H9 (cell line): ENCODE data around the gene ITCH. TPM values are rescaled to one million over a fixed set of nuclear protein-coding genes. Genes with fewer than 3 reads are reported as not detected.
A peak's percentile ranks its signal among the peaks of the same experiment; 100 is the strongest.

Experiments used
- DNase-seq: peaks from one replicate; pipeline ENCODE4 v3.0.0-alpha.2; 2017
- H2AFZ ChIP-seq: one replicate; pipeline ENCODE4 v1.6.1; 2013; ENCODE audit warnings: mild to moderate bottlenecking, low read length, control low read depth, moderate library complexity
- H2AK5ac ChIP-seq: 2 replicates; pipeline ENCODE4 v1.6.1; 2013; ENCODE audit warnings: low read length, control low read depth, mixed read lengths; ENCODE audit not compliant: insufficient read length
- H2BK120ac ChIP-seq: one replicate; pipeline ENCODE4 v1.6.1; 2013; ENCODE audit warnings: low read depth, mild to moderate bottlenecking, low read length, control low read depth, inconsistent platforms; ENCODE audit not compliant: poor library complexity, severe bottlenecking
- H2BK12ac ChIP-seq: 2 replicates; pipeline ENCODE4 v1.6.1; 2013; ENCODE audit warnings: low read length, control low read depth, mixed read lengths, low read depth; ENCODE audit not compliant: insufficient read length
- H2BK15ac ChIP-seq: 2 replicates; pipeline ENCODE4 v1.6.1; 2013; ENCODE audit warnings: low read depth, low read length, control low read depth
- H2BK20ac ChIP-seq: one replicate; pipeline ENCODE4 v1.6.1; 2013; ENCODE audit warnings: low read depth, mild to moderate bottlenecking, low read length, control low read depth, inconsistent platforms; ENCODE audit not compliant: poor library complexity, severe bottlenecking
- H2BK5ac ChIP-seq: 2 replicates; pipeline ENCODE4 v1.6.1; 2013; ENCODE audit warnings: low read length, control low read depth, mixed read lengths; ENCODE audit not compliant: insufficient read length
- H3K14ac ChIP-seq: 2 replicates; pipeline ENCODE4 v1.6.1; 2013; ENCODE audit warnings: low read length, control low read depth; ENCODE audit not compliant: insufficient read depth
- H3K18ac ChIP-seq: 2 replicates; pipeline ENCODE4 v1.6.1; 2013; ENCODE audit warnings: low read depth, mild to moderate bottlenecking, mixed read lengths, low read length, control low read depth; ENCODE audit not compliant: insufficient read length
- H3K23ac ChIP-seq: 2 replicates; pipeline ENCODE4 v1.6.1; 2013; ENCODE audit warnings: low read length, control low read depth, mixed read lengths, low read depth; ENCODE audit not compliant: insufficient read length
- H3K23me2 ChIP-seq: 2 replicates; pipeline ENCODE4 v1.6.1; 2013; ENCODE audit warnings: low read depth, mild to moderate bottlenecking, mixed read lengths, low read length, control low read depth; ENCODE audit not compliant: insufficient read length, poor library complexity, severe bottlenecking
- H3K27ac ChIP-seq: 2 replicates; pipeline ENCODE4 v1.5.1; 2013; ENCODE audit warnings: low read length, control low read depth, mixed read lengths, low read depth; ENCODE audit not compliant: insufficient read length
- H3K27me3 ChIP-seq: 2 replicates; pipeline ENCODE4 v1.6.1; 2013; ENCODE audit warnings: low read length, control low read depth, inconsistent platforms; ENCODE audit not compliant: insufficient read depth
- H3K4ac ChIP-seq: 2 replicates; pipeline ENCODE4 v1.6.1; 2013; ENCODE audit warnings: low read depth, mild to moderate bottlenecking, control low read depth, inconsistent platforms, low read length, moderate library complexity
- H3K4me1 ChIP-seq: 2 replicates; pipeline ENCODE4 v1.6.1; 2013; ENCODE audit warnings: low read length, control low read depth, inconsistent platforms; ENCODE audit not compliant: insufficient read depth
- H3K4me2 ChIP-seq: 2 replicates; pipeline ENCODE4 v1.6.1; 2013; ENCODE audit warnings: low read length, control low read depth, mixed read lengths; ENCODE audit not compliant: insufficient read length, insufficient read depth
- H3K56ac ChIP-seq: 2 replicates; pipeline ENCODE4 v1.6.1; 2013; ENCODE audit warnings: low read depth, mild to moderate bottlenecking, mixed read lengths, low read length, control low read depth; ENCODE audit not compliant: insufficient read length
- H3K79me1 ChIP-seq: 2 replicates; pipeline ENCODE4 v1.6.1; 2013; ENCODE audit warnings: low read depth, mild to moderate bottlenecking, moderate library complexity, low read length, control low read depth, inconsistent platforms; ENCODE audit not compliant: insufficient read depth, poor library complexity, severe bottlenecking
- H3K79me2 ChIP-seq: 2 replicates; pipeline ENCODE4 v1.6.1; 2013; ENCODE audit warnings: low read length, control low read depth, inconsistent platforms; ENCODE audit not compliant: insufficient read depth
- H3K9ac ChIP-seq: 2 replicates; pipeline ENCODE4 v1.6.1; 2013; ENCODE audit warnings: low read length, control low read depth, mixed read lengths; ENCODE audit not compliant: insufficient read length; ENCODE audit errors: extremely low read depth
- H3K9me3 ChIP-seq: one replicate; pipeline ENCODE4 v1.6.1; 2013; ENCODE audit warnings: low read depth, low read length, inconsistent platforms; ENCODE audit not compliant: control insufficient read depth
- H3T11ph ChIP-seq: one replicate; pipeline ENCODE4 v1.6.1; 2013; ENCODE audit warnings: mild to moderate bottlenecking, low read length, control low read depth, inconsistent platforms
- H4K20me1 ChIP-seq: one replicate; pipeline ENCODE4 v1.6.1; 2013; ENCODE audit not compliant: control insufficient read depth, insufficient read length, insufficient read depth
- H4K5ac ChIP-seq: 2 replicates; pipeline ENCODE4 v1.6.1; 2013; ENCODE audit warnings: low read depth, mild to moderate bottlenecking, mixed read lengths, low read length, control low read depth; ENCODE audit not compliant: insufficient read length
- H4K8ac ChIP-seq: replicated peaks from 2 replicates; pipeline ENCODE4 v1.6.1; 2013; ENCODE audit warnings: low read length, control low read depth, mixed read lengths, low read depth; ENCODE audit not compliant: insufficient read length
- H4K91ac ChIP-seq: 2 replicates; pipeline ENCODE4 v1.6.1; 2013; ENCODE audit warnings: low read depth, mild to moderate bottlenecking, moderate library complexity, mixed read lengths, low read length, control low read depth; ENCODE audit not compliant: insufficient read length
- H3K27ac Mint-ChIP-seq, 3 experiments: 2 replicates in 2 of 3; 3 replicates in 1 of 3; pipeline ENCODE4 v1.8.0; 2020 to 2021; ENCODE audit warnings: mixed read lengths in 3 of 3, mild to moderate bottlenecking in 1 of 3, moderate library complexity in 1 of 3
- H3K27me3 Mint-ChIP-seq: 2 replicates; pipeline ENCODE4 v1.8.0; 2021; ENCODE audit warnings: low read depth, mild to moderate bottlenecking, moderate library complexity, mixed read lengths
- H3K36me3 Mint-ChIP-seq, 3 experiments: 2 replicates in 2 of 3; 3 replicates in 1 of 3; pipeline ENCODE4 v1.8.0; 2020 to 2021; ENCODE audit warnings: low read depth in 3 of 3, mixed read lengths in 3 of 3; ENCODE audit not compliant: insufficient read depth in 1 of 3
- H3K4me1 Mint-ChIP-seq, 2 experiments: 2 replicates each; pipeline ENCODE4 v1.8.0; 2020; ENCODE audit warnings: mixed read lengths in 2 of 2
- H3K4me3 Mint-ChIP-seq, 2 experiments: 2 replicates in 1 of 2; 3 replicates in 1 of 2; pipeline ENCODE4 v1.8.0; 2020 to 2021; ENCODE audit warnings: mild to moderate bottlenecking in 2 of 2, mixed read lengths in 2 of 2, moderate library complexity in 1 of 2
- H3K9me3 Mint-ChIP-seq, 2 experiments: 2 replicates in 1 of 2; 3 replicates in 1 of 2; pipeline ENCODE4 v1.8.0; 2020; ENCODE audit warnings: mild to moderate bottlenecking in 2 of 2, mixed read lengths in 2 of 2, moderate library complexity in 1 of 2
- WGBS: extraction: QIAGEN DNeasy Blood & Tissue Kit; methylation state at CpG from one replicate; pipeline ENCODE4 v1.1.7; 2013; ENCODE audit warnings: missing lambda C conversion rate, low lambda C conversion rate, mixed read lengths; ENCODE audit not compliant: insufficient read length; ENCODE audit errors: extremely low coverage; 5-methylcytosine and 5-hydroxymethylcytosine counted together
- total RNA-seq: library from RNA; stranded (reverse); gene quantifications from 2 replicates; pipeline ENCODE4 v1.2.1, GENCODE V29; 2021
- TF ChIP-seq, protein P1 (sequence below): fragments of 200-600 bp; sonication (generic); conservative IDR thresholded peaks from 3 replicates; pipeline ENCODE4 v1.8.0; 2021; ENCODE audit warnings: antibody characterized with exemption, mild to moderate bottlenecking

Gene ITCH
- total RNA-seq, 1 experiment from 2014 or later, result 55.9 TPM

GRCh38 chr20:34559311-34560140 is 196.5 kb downstream of the ITCH start:
- Histone ChIP-seq H3K79me2 (no peaks in the 10 kb centered on the region), H2BK20ac (no peak overlapping the region), H2AK5ac (no peak overlapping the region), H2BK120ac (no peak overlapping the region), H3K18ac (no peak overlapping the region), H2BK12ac (no peak overlapping the region), H4K8ac (no peak overlapping the region), H3K23me2 (peaks cover 4% of the 10 kb centered on the region), H3K4me1 (no peaks in the 10 kb centered on the region), H3K56ac (no peak overlapping the region), H3K4me2 (peak overlapping the region; percentile 11), H3K23ac (no peak overlapping the region), H3K27ac (no peak overlapping the region), H3K4ac (no peak overlapping the region), H2BK15ac (no peak overlapping the region), H4K20me1 (no peaks in the 10 kb centered on the region), H2AFZ (no peak overlapping the region), H3K27me3 (no peaks in the 10 kb centered on the region), H3K79me1 (no peaks in the 10 kb centered on the region), H3K14ac (no peak overlapping the region), H3T11ph (no peak overlapping the region), H2BK5ac (no peak overlapping the region), H3K9me3 (no peaks in the 10 kb centered on the region), H4K91ac (no peak overlapping the region), H4K5ac (no peak overlapping the region), H3K9ac (no peak overlapping the region)
- Mint-ChIP-seq H3K4me1 (peaks cover 7 to 9% of the 10 kb centered on the region in 2 experiments), H3K36me3 (peaks cover 0 to under 1% (median 0%) of the 10 kb centered on the region in 3 experiments; a peak in 1 of 7 replicates), H3K27ac (0 out of 7 replicates have a peak overlapping the region, but pooled peaks of 1 of the 3 experiments have one; percentile 87), H3K9me3 (no peaks in the 10 kb centered on the region), H3K4me3 (peak overlapping the region; percentile 67 to 82), H3K27me3 (peaks cover 5% of the 10 kb centered on the region)
- WGBS, result no CpG with 5 or more reads among the region's 43 CpGs
- DNase-seq, result peak; percentile 43
- TF ChIP-seq, protein P1, sequence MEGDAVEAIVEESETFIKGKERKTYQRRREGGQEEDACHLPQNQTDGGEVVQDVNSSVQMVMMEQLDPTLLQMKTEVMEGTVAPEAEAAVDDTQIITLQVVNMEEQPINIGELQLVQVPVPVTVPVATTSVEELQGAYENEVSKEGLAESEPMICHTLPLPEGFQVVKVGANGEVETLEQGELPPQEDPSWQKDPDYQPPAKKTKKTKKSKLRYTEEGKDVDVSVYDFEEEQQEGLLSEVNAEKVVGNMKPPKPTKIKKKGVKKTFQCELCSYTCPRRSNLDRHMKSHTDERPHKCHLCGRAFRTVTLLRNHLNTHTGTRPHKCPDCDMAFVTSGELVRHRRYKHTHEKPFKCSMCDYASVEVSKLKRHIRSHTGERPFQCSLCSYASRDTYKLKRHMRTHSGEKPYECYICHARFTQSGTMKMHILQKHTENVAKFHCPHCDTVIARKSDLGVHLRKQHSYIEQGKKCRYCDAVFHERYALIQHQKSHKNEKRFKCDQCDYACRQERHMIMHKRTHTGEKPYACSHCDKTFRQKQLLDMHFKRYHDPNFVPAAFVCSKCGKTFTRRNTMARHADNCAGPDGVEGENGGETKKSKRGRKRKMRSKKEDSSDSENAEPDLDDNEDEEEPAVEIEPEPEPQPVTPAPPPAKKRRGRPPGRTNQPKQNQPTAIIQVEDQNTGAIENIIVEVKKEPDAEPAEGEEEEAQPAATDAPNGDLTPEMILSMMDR, result no peak
